WTC11 (cell line): Measurements from ENCODE around the gene AKT1S1.

Experiments used
- ESRRA ChIP-seq: sonication (generic); formaldehyde crosslinking; IDR thresholded peaks from 2 replicates; pipeline ENCODE4 v1.8.1; 2022; ENCODE audit warnings: mild to moderate bottlenecking, missing genetic modification reagents, borderline replicate concordance
- OVOL2 ChIP-seq: fragments of 250-450 bp; sonication (Bioruptor Pico); IDR thresholded peaks from 2 replicates; pipeline ENCODE4 v1.9.0; 2021; ENCODE audit warnings: mild to moderate bottlenecking, borderline replicate concordance
- PRRX2 ChIP-seq: fragments of 250-450 bp; sonication (Bioruptor Pico); IDR thresholded peaks from 2 replicates; pipeline ENCODE4 v1.8.0; 2021; ENCODE audit warnings: mild to moderate bottlenecking
- SP1 ChIP-seq: sonication (generic); formaldehyde crosslinking; conservative IDR thresholded peaks from 2 replicates; pipeline ENCODE4 v1.8.1; 2022; ENCODE audit warnings: missing genetic modification reagents
- ZNF423 ChIP-seq: fragments of 250-450 bp; sonication (Bioruptor Pico); IDR thresholded peaks from 2 replicates; pipeline ENCODE4 v2.1.2; 2022; ENCODE audit warnings: mild to moderate bottlenecking, moderate library complexity
- TF ChIP-seq, protein P1 (sequence below): sonication (generic); formaldehyde crosslinking; IDR thresholded peaks from 2 replicates; pipeline ENCODE4 v1.8.0; 2023; ENCODE audit warnings: missing genetic modification reagents
- TF ChIP-seq, protein P2 (sequence below): sonication (generic); formaldehyde crosslinking; IDR thresholded peaks from 2 replicates; pipeline ENCODE4 v1.8.1; 2023; ENCODE audit warnings: mild to moderate bottlenecking, missing genetic modification reagents, moderate library complexity
- TF ChIP-seq, protein P3 (sequence below): fragments of 200-600 bp; IDR thresholded peaks from 2 replicates; pipeline ENCODE4 v1.8.0; 2022; ENCODE audit warnings: antibody characterized with exemption

- TF ChIP-seq ESRRA (CRISPR knock-in tag) (no peak), ZNF423 (CRISPR knock-in tag) (no peak), SP1 (CRISPR knock-in tag) (no peak), OVOL2 (CRISPR knock-in tag) (no peak), PRRX2 (no peak)
- TF ChIP-seq, protein P1, sequence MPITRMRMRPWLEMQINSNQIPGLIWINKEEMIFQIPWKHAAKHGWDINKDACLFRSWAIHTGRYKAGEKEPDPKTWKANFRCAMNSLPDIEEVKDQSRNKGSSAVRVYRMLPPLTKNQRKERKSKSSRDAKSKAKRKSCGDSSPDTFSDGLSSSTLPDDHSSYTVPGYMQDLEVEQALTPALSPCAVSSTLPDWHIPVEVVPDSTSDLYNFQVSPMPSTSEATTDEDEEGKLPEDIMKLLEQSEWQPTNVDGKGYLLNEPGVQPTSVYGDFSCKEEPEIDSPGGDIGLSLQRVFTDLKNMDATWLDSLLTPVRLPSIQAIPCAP (CRISPR knock-in tag): no peak
- TF ChIP-seq, protein P2, sequence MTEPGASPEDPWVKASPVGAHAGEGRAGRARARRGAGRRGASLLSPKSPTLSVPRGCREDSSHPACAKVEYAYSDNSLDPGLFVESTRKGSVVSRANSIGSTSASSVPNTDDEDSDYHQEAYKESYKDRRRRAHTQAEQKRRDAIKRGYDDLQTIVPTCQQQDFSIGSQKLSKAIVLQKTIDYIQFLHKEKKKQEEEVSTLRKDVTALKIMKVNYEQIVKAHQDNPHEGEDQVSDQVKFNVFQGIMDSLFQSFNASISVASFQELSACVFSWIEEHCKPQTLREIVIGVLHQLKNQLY (CRISPR knock-in tag): no peak
- TF ChIP-seq, protein P3, sequence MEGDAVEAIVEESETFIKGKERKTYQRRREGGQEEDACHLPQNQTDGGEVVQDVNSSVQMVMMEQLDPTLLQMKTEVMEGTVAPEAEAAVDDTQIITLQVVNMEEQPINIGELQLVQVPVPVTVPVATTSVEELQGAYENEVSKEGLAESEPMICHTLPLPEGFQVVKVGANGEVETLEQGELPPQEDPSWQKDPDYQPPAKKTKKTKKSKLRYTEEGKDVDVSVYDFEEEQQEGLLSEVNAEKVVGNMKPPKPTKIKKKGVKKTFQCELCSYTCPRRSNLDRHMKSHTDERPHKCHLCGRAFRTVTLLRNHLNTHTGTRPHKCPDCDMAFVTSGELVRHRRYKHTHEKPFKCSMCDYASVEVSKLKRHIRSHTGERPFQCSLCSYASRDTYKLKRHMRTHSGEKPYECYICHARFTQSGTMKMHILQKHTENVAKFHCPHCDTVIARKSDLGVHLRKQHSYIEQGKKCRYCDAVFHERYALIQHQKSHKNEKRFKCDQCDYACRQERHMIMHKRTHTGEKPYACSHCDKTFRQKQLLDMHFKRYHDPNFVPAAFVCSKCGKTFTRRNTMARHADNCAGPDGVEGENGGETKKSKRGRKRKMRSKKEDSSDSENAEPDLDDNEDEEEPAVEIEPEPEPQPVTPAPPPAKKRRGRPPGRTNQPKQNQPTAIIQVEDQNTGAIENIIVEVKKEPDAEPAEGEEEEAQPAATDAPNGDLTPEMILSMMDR: no peak
Measured at GRCh38 chr19:49895566-49896297, 18.6 kb upstream of the AKT1S1 start.
